H7 (cell line): ENCODE measurements around the gene PSMD14. TPM values are rescaled to one million over a fixed set of nuclear protein-coding genes. Genes with fewer than 3 reads are reported as not detected.

Experiments
- DNase-seq: peaks from one replicate; pipeline ENCODE4 v3.0.0; 2012
- H3K27me3 ChIP-seq: 2 replicates; pipeline ENCODE4 v1.6.0; 2011; ENCODE audit warnings: mild to moderate bottlenecking, low read length; ENCODE audit not compliant: control insufficient read depth, insufficient read depth
- H3K36me3 ChIP-seq: replicated peaks from 2 replicates; pipeline ENCODE4 v1.5.1; 2011; ENCODE audit warnings: low read length; ENCODE audit not compliant: control insufficient read depth, insufficient read depth
- H3K4me3 ChIP-seq: 2 replicates; pipeline ENCODE4 v1.5.1; 2011; ENCODE audit warnings: low read depth, mild to moderate bottlenecking, control low read depth, low read length, moderate library complexity; ENCODE audit not compliant: insufficient read depth
- total RNA-seq: library from RNA; depleted of rRNA; stranded (reverse); fragments of >200 nt; shearing (Covaris generic); gene quantifications from 2 replicates; pipeline ENCODE4 v1.2.3, GENCODE V29; 2014

Gene PSMD14
- total RNA-seq, 1 experiment from 2014 or later, result 106 TPM

GRCh38 chr2:161382747-161383146, 74.5 kb downstream of the PSMD14 start:
- no peak overlapping the region for H3K4me3 ChIP-seq
- DNase-seq, result no peak
- H3K36me3 ChIP-seq, result no peaks in the 10 kb centered on the region; the same call in 1 of the 2 replicates
- no peaks in the 10 kb centered on the region for H3K27me3 ChIP-seq

- no peaks in the 10 kb centered on the region for H3K27me3 ChIP-seq
- no peak overlapping the region for H3K4me3 ChIP-seq
- no peak for DNase-seq
- no peaks in the 10 kb centered on the region; the same call in 1 of the 2 replicates for H3K36me3 ChIP-seq
Observed at GRCh38 chr2:161384864-161385263, 76.6 kb downstream of the PSMD14 start.

GRCh38 chr2:161386228-161386824, 78.1 kb downstream of the PSMD14 start:
- H3K36me3 ChIP-seq, result no peaks in the 10 kb centered on the region; the same call in 1 of the 2 replicates
- no peak overlapping the region for H3K4me3 ChIP-seq
- H3K27me3 ChIP-seq, result no peaks in the 10 kb centered on the region
- DNase-seq, result no peak

DNA sequence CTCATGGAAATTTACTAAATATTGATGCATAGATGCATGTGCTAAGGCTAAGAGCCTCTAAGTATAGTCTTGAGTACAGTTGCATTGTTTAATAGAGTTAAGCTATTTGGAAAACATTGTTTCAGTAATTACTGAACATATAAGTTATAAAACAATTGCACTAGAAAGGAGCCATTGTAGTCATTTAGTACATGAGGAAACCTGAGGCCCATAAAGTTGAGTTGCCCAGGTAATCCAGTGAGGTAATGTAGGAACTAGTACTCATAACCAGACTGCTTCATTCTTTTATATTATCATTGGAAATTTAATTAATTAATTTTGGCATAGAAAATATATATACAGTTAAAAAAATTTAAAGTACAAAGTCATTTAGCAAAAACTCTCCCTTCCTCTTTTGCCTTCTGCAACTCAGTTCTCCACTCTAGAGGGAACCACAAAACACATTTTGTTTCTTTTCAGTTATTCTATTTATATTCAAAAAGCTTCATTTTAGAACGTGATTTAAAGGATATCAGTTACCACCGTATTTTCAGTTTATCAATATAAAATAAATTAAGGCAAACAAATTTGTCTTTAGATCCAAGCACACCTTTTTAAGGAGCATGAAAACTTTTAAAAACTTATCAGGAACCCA, 80.0 kb downstream of the PSMD14 start:
- DNase-seq, result no peak
- H3K4me3 ChIP-seq, result no peak overlapping the region
- no peaks in the 10 kb centered on the region; the same call in 1 of the 2 replicates for H3K36me3 ChIP-seq
- no peaks in the 10 kb centered on the region for H3K27me3 ChIP-seq

DNA sequence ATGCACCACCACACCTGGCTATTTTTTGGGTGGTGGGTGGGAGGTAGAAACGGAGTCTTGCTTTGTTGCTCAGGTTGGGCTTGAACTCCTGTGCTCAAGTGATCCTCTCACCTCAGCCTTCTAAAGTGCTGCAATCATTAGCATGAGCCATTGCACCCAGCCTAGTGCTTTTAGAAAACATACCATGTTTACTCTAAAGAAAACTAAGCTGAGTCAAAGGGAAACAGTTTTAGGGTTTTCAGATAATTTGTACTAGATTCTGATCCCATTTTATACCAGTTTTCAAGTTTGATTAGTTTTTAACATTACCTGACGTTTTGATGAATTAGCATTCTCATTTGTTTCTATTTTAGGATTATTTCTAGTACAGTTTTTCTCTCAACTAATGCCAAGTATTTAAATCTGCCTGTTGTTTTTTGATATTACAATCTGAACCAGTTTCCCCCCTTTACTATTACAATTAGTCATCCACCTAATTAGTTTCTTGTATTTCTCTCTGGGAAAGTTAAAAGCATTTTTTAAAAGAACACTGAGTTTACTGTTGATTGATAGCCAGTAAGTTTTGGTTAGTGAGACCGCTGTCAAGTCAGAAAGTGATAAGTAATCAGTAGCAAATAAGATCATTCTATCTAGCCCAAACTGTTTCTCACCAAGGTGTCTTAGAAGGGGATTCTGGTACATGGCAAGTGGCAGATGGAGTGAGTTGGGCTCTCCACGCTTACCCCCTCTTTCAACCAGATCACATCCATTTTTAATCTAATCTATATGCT, 83.7 kb downstream of the PSMD14 start:
- H3K27me3 ChIP-seq, result no peaks in the 10 kb centered on the region
- H3K4me3 ChIP-seq, result no peak overlapping the region
- H3K36me3 ChIP-seq, result no peaks in the 10 kb centered on the region; the same call in none of the 2 replicates
- DNase-seq, result no peak

DNA sequence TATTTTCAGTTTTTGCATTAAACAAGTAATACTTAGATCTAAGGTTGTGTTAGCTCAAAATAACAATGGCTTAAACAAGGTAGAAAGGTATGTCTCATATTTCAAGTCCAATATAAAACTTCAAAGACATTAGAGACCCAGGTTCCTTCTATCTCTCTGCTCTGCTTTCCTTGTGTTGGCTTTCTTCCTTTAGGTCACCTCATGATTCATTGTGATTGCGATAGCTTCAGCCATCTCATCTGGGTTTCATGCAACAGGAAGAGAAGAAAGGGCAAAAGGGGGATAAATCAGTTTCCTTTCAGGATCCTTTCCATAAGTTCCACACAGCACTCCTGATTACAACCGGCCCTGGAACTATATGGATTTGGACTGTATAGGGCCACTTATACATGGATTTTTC, 91.9 kb downstream of the PSMD14 start:
- Histone ChIP-seq H3K27me3 (no peaks in the 10 kb centered on the region), H3K4me3 (no peak overlapping the region), H3K36me3 (no peaks in the 10 kb centered on the region)
- DNase-seq, result no peak

GRCh38 chr2:161402297-161402696, 94.1 kb downstream of the PSMD14 start:
- Histone ChIP-seq H3K36me3 (no peaks in the 10 kb centered on the region), H3K4me3 (no peak overlapping the region), H3K27me3 (no peaks in the 10 kb centered on the region)
- DNase-seq, result no peak

- H3K4me3 ChIP-seq, result no peak overlapping the region
- H3K27me3 ChIP-seq, result no peaks in the 10 kb centered on the region
- H3K36me3 ChIP-seq, result no peaks in the 10 kb centered on the region; the same call in 1 of the 2 replicates
- DNase-seq, result no peak
Observed at GRCh38 chr2:161406316-161406715, 98.1 kb downstream of the PSMD14 start.

GRCh38 chr2:161407597-161407996, 99.4 kb downstream of the PSMD14 start:
- DNase-seq, result no peak
- no peaks in the 10 kb centered on the region for H3K27me3 ChIP-seq
- H3K4me3 ChIP-seq, result no peak overlapping the region
- H3K36me3 ChIP-seq, result no peaks in the 10 kb centered on the region; the same call in 1 of the 2 replicates

DNA sequence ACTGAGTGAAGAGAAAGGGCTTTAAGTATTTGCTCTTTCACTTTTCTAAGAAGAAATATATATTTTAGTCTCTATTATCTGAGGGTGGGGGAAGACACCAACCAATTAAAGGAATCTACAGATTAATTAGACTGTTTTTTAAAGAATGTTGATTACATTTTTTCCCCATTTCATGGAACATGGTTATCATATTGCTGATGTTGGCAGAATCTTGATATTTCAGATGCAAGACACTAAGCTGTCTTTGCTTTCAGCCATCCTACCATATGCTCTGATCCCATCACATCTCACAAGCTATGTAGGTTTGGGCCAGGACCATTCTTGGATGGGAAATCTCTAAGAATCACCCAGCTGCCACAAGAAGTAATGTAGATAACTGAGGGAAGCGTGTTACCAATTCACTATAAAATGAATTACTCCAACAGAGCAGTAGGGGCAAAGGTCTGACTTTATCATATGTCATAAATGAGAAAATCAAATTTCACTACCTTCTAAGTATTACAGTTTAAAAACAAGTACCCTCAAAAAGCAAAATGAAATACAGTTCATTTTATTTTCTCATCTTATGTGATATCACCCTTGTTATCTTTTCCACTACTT, 101.2 kb downstream of the PSMD14 start:
- Histone ChIP-seq H3K4me3 (no peak overlapping the region), H3K27me3 (peaks cover 11% of the 10 kb centered on the region)
- no peak for DNase-seq

DNA sequence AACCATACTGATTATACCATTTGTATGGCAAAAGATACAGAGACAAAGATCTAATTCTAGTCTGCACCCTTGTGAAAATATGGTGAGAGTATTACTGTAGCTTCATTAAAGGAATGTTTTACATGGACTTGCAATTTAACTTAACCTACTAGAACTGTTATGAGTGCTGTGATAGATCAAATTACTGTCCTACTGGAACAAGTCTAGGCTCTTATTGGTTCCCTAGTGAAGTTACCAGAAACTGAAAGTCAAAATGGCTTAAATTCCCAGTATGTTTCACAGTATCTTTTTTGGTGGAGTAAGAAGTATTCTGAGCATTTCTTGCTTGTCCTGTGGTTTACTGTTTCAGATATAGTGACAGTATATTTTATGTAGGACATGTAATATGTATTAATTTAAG, 104.1 kb downstream of the PSMD14 start:
- Histone ChIP-seq H3K4me3 (no peak overlapping the region), H3K27me3 (peaks cover 41% of the 10 kb centered on the region), H3K36me3 (no peaks in the 10 kb centered on the region; the same call in 1 of the 2 replicates)
- DNase-seq, result no peak

More for the DNA sequence above, 101.2 kb downstream of the PSMD14 start:
- no peaks in the 10 kb centered on the region; the same call in 1 of the 2 replicates for H3K36me3 ChIP-seq

- Histone ChIP-seq H3K4me3 (peak overlapping the region; percentile 45), H3K36me3 (no peaks in the 10 kb centered on the region; the same call in 1 of the 2 replicates), H3K27me3 (peaks cover 61% of the 10 kb centered on the region)
- peak; percentile 81 for DNase-seq
Observed at GRCh38 chr2:161414042-161415033, 106.1 kb downstream of the PSMD14 start.

- H3K36me3 ChIP-seq, result no peaks in the 10 kb centered on the region; the same call in 1 of the 2 replicates
- peaks cover 70% of the 10 kb centered on the region for H3K27me3 ChIP-seq
- peak overlapping the region; percentile 45; the same call in 1 of the 2 replicates for H3K4me3 ChIP-seq
- peak; percentile 46 for DNase-seq
Observed at GRCh38 chr2:161415034-161415986, 107.1 kb downstream of the PSMD14 start.
